Heart left ventricle (tissue), 16 donors: ENCODE data around the gene TGIF1. TPM values are rescaled to one million over a fixed set of nuclear protein-coding genes. Genes with fewer than 3 reads are reported as not detected.

Experiments used
- ATAC-seq, 4 donors: fragments of 200-7000 bp; cut with Tn5 transposase; one replicate each; pipeline ENCODE4 v1.9.1; 2020 to 2022; ENCODE audit warnings: moderate library complexity in 4 of 4, mild to moderate bottlenecking in 3 of 4, moderate number of reproducible peaks in 1 of 4
- DNase-seq, 5 donors: peaks; one replicate each; pipeline ENCODE4 v3.0.0-alpha.2; 2020
- H3K27ac ChIP-seq, 12 donors: fragments of 200-600 bp; sonication (generic) in 4 of 12; one replicate each; pipeline versions ENCODE4 v1.5.0 to v1.8.0; 2016 to 2022; ENCODE audit warnings: mild to moderate bottlenecking in 2 of 12
- H3K27me3 ChIP-seq, 9 donors: fragments of 200-600 bp; sonication (generic) in 2 of 9; one replicate each; pipeline versions ENCODE4 v1.5.1 to v1.8.0; 2016 to 2022; ENCODE audit warnings: mild to moderate bottlenecking in 3 of 9
- H3K36me3 ChIP-seq, 9 donors: fragments of 200-600 bp; sonication (generic) in 2 of 9; one replicate each; pipeline versions ENCODE4 v1.5.0 to v1.8.0; 2018 to 2022; ENCODE audit warnings: mild to moderate bottlenecking in 2 of 9
- H3K4me1 ChIP-seq, 12 donors: fragments of 200-600 bp; sonication (generic) in 4 of 12; one replicate each; pipeline versions ENCODE4 v1.5.0 to v1.8.0; 2016 to 2022; ENCODE audit warnings: mild to moderate bottlenecking in 3 of 12
- H3K4me3 ChIP-seq, 12 donors: fragments of 200-600 bp; sonication (generic) in 4 of 12; one replicate each; pipeline versions ENCODE4 v1.5.0 to v1.8.0; 2017 to 2022; ENCODE audit warnings: mild to moderate bottlenecking in 9 of 12, moderate library complexity in 4 of 12
- H3K9me3 ChIP-seq, 12 donors: fragments of 200-600 bp; sonication (generic) in 4 of 12; one replicate each; pipeline versions ENCODE4 v1.5.0 to v1.8.0; 2016 to 2022; ENCODE audit warnings: mild to moderate bottlenecking in 1 of 12
- CTCF ChIP-seq, 12 donors: fragments of 200-600 bp; sonication (generic) in 4 of 12; IDR thresholded peaks; one replicate each; pipeline versions ENCODE4 v1.5.0 to v1.8.0; 2018 to 2022; ENCODE audit warnings: antibody characterized with exemption in 12 of 12, mild to moderate bottlenecking in 5 of 12
- POLR2A ChIP-seq, 2 donors: fragments of 450-650 bp; IDR thresholded peaks; one replicate each; pipeline ENCODE4 v1.6.1; 2017; ENCODE audit warnings: antibody characterized with exemption in 2 of 2, mild to moderate bottlenecking in 2 of 2, moderate library complexity in 2 of 2
- WGBS, 4 donors: extraction: QIAGEN DNeasy Blood & Tissue Kit in 2 of 4; methylation state at CpG; one replicate each; pipeline versions ENCODE4 v1.1.5 to v1.1.7; 2013 to 2018; 5-methylcytosine and 5-hydroxymethylcytosine counted together
- intact Hi-C, 10 donors: fragments of 100-400 bp; cut with DNase I; formaldehyde crosslinking; loops; one replicate each; pipeline versions ENCODE4 v1.11.1 to v1.14.2; 2022
- polyA plus RNA-seq, 2 donors: library from polyadenylated mRNA; stranded (reverse); fragments of 200-250 nt; gene quantifications; one replicate each; pipeline ENCODE4 v1.2.3, GENCODE V29; 2013
- total RNA-seq, 9 donors: library from RNA; depleted of rRNA in 2 of 9; stranded (reverse); fragments of >200 nt in 2 of 9; fragmentation: NEBNext Ultra II Directional in 3 of 9; extraction: Animal tissue kit (Norgen Biotek cat#: 25700) in 3 of 9; gene quantifications; one replicate each; pipeline versions ENCODE4 v1.1.0 to v1.2.4, GENCODE V29; 2016 to 2023
- donor health status: ischemic (EF 13 %, LVEDD 7.1; RV severe dilation, severe dysfunction).
- donor health status: healthy with polysubstance abuse.
- donor health status: DM: no; HTN: yes; CAD: no.
- donor health status: DM: no; HTN: no; CAD: no.
- donor health status: ischemic (EF 25% LVEDD 6.9; RV normal size, moderate dysfunction).
- donor health status: ischemic (EF 25% LVEDD 5.7; RV mildly dilated, moderate dysfunction).
- donor health status: healthy.
- donor health status: DM: yes; HTN: yes; CAD: no.
- donor health status: ischemic (EF 35%, LVEDD 5.7; RV mildly dilated, moderate dysfunction).
- donor health status: nonischemic (EF 11% LVEDD 7.7; RV severe dilation, severe dysfunction).
- donor health status: DM: yes; HTN: yes; CAD: no.
- donor health status: PGD.
- donor health status: ischemic (EF 29% LVEDD 5.4; RV normal size, mild dysfunction).
- donor health status: nonischemic (EF 23%, LVEDD 6.1; RV moderate dilation, normal function).

TGIF1 gene
- total and polyA plus RNA-seq, 11 donors: 5.0 to 37.5 (median 15.4) TPM

GRCh38 chr18:3415110-3415509, 34.9 kb upstream of the TGIF1 start:
- intact Hi-C loops: no loop called here
- Histone ChIP-seq H3K27ac (no peak overlapping the region), H3K27me3 (peaks cover 0 to 15% (median 0%) of the 10 kb centered on the region in 9 donors), H3K4me1 (peaks cover 0 to 6% (median 0%) of the 10 kb centered on the region in 12 donors), H3K36me3 (no peaks in the 10 kb centered on the region), H3K4me3 (no peak overlapping the region), H3K9me3 (peaks cover 0 to 2% (median 0%) of the 10 kb centered on the region in 12 donors)
- DNase-seq (no peak), ATAC-seq (no peak)
- no peak for TF ChIP-seq CTCF (IDR thresholded peaks at IDR 0.05)
- WGBS, 4 donors: 85 to 94% (median 89%) methylated on average over 11 of the region's 11 CpGs

GRCh38 chr18:3418083-3418482, 31.9 kb upstream of the TGIF1 start:
- Histone ChIP-seq H3K27me3 (no peaks in the 10 kb centered on the region), H3K36me3 (no peaks in the 10 kb centered on the region), H3K4me1 (no peaks in the 10 kb centered on the region), H3K9me3 (peaks cover 0 to 8% (median 0%) of the 10 kb centered on the region in 12 donors), H3K4me3 (no peak overlapping the region), H3K27ac (no peak overlapping the region)
- intact Hi-C loops: no loop called here
- no peak for DNase-seq
- TF ChIP-seq CTCF (IDR thresholded peaks at IDR 0.05) (no peak), POLR2A (IDR thresholded peaks at IDR 0.05) (no peak)
- ATAC-seq: no peak
- WGBS, 4 donors: 71 to 74% (median 73%) methylated on average over 2 of the region's 2 CpGs

GRCh38 chr18:3420919-3421279, 29.1 kb upstream of the TGIF1 start:
- no peak for DNase-seq
- intact Hi-C loops: no loop called here
- Histone ChIP-seq H3K4me3 (no peak overlapping the region), H3K9me3 (peaks cover 0 to 8% (median 0%) of the 10 kb centered on the region in 12 donors), H3K27ac (no peak overlapping the region), H3K27me3 (no peaks in the 10 kb centered on the region), H3K36me3 (no peaks in the 10 kb centered on the region), H3K4me1 (no peaks in the 10 kb centered on the region)
- no peak for ATAC-seq
- 86 to 93% (median 92%) methylated on average over 2 of the region's 2 CpGs for WGBS, 4 donors
- TF ChIP-seq CTCF (IDR thresholded peaks at IDR 0.05) (no peak), POLR2A (IDR thresholded peaks at IDR 0.05) (no peak)

- WGBS, 4 donors: 95 to 98% (median 98%) methylated on average over 10 of the region's 10 CpGs
- intact Hi-C loops: no loop called here
These were observed 27.1 kb upstream of the TGIF1 start for GRCh38 chr18:3422905-3423304.

More at GRCh38 chr18:3422905-3423304, 27.1 kb upstream of the TGIF1 start:
- no peaks in the 10 kb centered on the region for H3K36me3 ChIP-seq
- peaks cover 0 to 8% (median 0%) of the 10 kb centered on the region in 12 donors for H3K9me3 ChIP-seq
- DNase-seq (no peak), ATAC-seq (no peak)
- H3K4me1 ChIP-seq: no peaks in the 10 kb centered on the region
- no peak overlapping the region for H3K4me3 ChIP-seq
- no peak overlapping the region for H3K27ac ChIP-seq
- TF ChIP-seq CTCF (IDR thresholded peaks at IDR 0.05): no peak
- TF ChIP-seq POLR2A (IDR thresholded peaks at IDR 0.05): no peak
- no peaks in the 10 kb centered on the region for H3K27me3 ChIP-seq
